Measurements from ENCODE around the gene LAPTM4A.
"Not testable (repeated sequence)": the region's sequence is repeated elsewhere in the genome, so short reads cannot be mapped to it uniquely, and the experiment has no call there.

Gene LAPTM4A

DNA sequence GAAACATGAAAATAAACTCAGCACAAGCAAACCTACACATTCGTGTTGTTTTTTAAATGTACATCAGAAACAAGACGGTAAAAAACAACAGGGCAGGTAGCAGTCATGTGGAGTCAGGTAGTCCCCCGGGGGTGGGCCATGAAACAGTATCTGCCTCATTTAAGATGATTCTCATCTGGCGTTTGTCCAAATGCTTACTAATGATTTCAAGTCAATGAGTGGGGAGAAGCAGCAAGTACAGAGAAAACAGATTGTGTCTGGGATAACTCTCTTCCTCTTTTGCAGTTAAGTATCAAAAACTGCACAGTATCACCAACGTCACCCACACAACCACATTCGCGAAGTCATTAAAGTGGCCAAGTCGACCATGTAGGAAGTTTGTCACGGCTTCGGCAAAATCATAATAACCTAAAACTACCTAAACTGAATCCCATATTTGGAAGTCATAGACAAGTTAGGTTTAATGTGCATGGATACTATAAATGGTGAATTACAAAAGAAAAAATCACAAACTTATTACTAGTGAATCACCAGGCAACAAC lies 1.3 kb downstream of the LAPTM4A start:
- DNase-seq, result no peak

DNA sequence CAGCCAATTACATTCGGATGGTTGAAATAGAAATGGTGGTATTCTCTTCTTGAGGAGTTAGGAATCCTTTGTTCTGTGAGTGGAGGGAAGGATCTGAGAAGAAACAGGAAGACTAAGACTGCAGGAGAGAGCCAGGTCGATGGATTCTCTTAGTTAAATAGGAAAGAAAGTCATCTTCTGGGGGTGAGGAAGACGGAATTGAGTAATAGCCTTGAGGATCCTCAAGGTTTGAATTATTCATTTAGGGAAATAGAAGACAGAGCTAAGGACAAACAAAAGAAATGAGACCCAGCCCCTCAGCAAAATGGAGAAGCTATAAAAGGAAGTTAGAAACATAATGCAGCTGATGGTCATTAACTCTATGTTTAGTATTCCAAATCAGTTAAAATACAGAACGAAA lies 1.8 kb downstream of the LAPTM4A start:
- no peak for DNase-seq

DNA sequence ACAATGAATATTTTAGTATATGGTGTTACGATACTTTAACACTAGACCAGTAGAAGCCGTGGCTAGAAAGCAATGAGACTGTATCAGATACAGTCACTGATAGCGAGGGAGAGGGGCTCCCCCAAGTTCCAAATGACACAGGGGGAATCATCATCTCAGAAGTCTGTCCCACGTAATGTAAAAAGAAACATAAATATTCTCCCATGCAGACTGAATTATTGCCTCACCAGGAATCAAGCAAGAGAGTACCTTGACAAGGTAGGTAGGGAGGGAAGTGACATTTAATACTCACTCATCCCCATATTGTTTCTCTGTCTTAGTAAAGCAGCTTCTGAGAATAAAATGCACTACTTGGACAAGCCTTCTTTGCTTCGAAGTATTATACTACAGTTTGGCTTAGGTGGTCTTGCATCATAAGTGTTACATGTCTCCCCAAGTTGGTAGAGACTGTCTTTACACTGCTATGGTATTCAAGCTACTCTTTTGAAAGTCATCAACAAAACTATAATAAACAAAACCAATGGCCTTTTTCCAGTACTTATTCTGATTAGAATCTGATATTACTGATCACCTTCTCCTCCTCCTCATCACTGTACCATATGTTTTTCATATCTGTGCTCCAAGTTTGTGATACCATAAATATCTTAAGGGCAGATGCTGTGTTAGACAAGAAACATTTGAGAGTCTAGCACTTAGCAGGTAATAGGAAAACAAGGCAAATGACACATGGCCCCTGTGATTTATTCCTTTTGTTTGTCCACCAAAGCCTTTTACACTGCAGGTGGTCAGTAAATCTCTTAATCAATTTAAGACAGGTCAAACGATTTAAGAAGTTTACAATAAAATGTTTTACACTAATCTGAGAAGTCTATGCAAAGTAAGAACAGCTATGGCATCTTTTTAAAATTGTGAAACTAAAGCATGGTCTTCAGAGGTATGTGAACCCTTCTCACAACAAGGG lies 2.7 kb downstream of the LAPTM4A start:
- no peak for DNase-seq

DNA sequence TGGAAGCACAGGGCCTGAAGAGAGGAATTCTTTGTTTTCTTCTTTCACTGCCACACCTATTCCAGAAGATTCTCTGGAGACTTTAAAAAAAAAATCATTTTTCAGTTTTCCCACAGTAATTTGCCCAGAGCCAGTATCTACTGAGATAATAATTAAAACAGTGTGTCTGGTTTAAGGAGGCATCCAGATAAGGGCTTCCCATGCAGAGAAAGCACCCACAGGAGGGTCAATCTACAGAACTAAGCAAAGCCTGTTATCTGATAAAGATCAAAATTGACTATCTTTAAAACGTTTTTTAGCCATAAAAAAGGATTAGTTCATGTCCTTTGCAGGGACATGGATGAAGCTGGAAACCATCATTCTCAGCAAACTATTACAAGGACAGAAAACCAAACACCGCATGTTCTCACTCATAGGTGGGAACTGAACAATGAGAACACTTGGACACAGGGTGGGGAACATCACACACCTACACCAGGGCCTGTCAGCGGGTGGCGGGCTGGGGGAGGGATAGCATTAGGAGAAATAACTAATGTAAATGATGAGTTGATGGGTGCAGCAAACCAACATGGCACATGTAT lies 5.6 kb downstream of the LAPTM4A start:
- not testable (repeated sequence) for DNase-seq

DNA sequence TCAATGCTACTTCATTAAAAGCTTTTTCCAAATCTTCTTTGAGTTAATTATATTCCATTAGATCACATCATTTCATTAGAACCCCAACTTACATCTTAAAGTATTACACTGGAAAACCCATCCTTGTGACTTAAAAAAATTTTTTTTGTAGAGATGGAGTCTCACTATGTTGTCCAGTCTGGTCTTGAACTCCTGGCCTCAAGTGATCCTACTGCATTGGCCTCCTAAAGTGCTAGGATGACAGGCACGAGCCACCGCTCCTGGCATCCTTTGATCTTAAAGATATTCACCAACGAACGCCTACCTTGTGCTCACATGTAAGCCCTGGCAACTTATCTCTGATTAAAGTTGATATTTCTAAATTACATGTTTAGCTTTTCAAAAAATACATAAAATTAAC lies 6.7 kb downstream of the LAPTM4A start:
- DNase-seq, result no peak

DNA sequence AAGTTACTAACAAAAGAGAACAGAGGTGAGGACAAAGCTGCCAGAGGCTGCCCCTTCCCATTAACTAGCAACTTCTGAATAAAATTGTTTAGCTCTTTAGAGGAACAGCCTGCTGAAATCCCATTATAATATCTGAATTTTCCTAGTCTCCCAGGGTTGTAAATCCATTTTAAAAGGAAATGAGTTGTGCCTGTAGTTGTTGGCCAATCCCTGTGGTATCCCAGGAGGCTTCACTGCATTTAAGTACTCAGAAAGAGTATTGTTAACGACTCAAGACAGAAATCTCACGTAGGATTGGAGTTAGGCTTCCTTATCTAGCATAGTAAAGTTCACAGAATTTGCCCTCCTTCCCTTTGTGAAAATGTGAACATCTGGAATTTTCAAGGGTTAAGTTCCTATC lies 8.9 kb downstream of the LAPTM4A start:
- DNase-seq, result no peak

DNA sequence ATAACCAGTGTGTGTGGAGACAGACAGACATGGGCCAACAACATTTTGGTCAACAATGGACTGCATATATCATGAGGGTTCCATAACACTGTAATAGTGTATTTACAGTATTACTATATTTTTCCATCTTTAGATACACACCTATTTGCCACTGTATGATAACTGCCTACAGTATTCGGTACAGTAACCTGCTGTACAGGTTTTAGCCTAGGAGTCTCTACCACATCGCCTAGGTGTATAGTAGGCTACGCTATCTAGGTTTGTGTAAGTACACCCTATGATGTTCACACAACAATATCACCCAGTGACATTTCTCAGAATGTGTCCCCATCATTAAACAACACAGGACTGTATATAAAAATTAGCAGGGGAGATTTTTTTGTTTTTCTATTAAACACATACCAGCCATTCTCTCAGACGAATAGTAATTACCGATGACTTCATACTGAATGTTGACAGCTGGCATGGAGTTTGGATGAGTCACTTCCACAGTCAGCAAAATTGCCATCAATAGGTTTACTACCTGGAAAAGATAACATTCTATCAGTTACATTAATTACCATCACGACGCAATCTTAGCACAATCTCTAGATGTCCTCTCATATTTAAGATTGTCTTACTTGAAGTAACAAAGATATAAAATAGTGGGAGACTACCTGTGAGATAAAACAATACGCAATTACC lies 10.8 kb downstream of the LAPTM4A start:
- no peak for DNase-seq

DNA sequence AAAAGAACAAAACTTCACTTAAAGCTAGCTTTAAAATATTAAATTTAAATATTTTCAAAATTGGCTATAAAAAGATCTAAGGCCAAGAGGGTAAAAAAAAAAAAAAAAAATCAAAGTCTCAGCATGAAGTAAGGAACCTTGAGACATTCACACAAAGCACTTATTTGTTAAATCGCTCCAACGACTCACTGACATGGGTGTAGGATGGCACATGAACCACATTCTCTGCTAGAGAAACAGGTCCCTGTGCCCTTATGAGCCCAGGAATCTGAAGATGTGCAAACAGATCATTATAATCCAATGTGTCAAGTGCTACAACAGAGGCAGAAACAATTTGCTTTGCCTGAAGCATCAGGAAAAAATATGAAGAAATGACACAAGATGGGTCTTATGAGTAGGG lies 13.8 kb downstream of the LAPTM4A start:
- no peak for DNase-seq

DNA sequence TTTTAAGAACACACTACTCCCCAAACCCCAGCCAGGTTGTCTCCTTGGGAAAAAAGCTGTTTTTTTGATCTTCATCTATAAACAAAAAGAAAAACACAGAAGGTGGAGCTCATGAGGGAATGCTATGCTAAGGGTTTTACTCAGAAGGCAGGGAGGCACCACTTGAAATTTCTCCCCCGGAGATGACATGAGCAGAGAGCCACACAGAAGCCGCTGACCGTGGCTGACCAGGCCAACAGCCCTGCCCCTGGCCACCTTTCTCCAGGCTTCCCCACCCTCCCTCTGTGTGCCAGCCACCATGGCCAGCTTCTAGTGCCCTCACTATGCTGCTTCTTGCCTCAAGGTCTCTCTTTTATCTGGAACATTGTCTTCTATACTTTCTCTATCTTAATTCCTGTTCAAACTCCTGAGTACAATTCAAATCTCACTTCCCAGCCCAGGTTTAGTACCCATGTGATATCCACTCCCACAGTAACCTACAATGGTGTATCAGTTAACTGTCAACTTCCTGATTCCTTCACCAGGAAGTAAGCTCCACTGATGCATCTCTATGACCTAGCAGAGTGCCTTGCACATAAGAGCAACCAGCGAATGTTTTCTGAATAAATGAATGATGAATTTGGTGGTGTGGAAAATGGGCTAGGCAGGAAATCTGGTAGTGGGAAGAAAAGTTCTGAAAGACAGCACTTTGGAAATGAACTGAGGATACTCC lies 15.3 kb downstream of the LAPTM4A start:
- DNase-seq, result no peak

DNA sequence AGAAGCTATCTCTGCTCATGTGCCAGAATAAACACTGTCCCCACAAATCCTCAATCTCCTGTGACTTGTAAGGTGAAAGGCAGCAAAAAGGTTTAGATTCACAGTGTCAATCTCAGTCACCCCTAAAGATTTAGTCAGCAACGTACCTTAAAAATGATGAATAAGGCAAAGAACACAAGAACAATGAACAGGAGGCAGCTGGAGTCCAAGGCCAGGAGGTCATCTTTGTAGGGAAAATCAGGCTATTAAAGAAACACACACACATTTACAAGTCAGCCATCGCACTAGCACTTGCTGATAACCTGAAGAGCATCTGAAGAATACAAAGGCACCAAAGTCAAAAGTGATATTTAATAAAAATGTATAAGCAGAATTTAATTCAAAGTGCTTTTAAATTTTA lies 16.6 kb downstream of the LAPTM4A start:
- DNase-seq, result no peak

DNA sequence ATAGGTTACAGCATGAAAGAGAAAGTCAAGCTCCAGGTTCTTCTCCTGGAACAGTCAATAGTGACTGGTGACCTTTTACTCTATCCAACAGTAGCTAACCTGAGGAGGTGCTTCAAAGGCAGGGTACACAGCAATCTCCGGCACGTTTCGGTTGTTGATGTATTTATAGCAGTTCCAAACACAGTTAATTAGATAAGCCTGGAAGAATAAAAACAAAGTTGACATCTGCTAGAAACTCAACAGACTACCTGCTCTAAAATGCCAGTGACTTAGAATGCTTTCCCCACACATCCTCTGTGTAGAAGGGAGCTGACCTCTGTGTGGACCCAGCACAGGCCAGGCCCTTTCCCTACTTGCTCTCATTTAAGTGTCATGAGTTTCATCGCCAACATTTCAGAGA lies 17.2 kb downstream of the LAPTM4A start:
- no peak for DNase-seq

DNA sequence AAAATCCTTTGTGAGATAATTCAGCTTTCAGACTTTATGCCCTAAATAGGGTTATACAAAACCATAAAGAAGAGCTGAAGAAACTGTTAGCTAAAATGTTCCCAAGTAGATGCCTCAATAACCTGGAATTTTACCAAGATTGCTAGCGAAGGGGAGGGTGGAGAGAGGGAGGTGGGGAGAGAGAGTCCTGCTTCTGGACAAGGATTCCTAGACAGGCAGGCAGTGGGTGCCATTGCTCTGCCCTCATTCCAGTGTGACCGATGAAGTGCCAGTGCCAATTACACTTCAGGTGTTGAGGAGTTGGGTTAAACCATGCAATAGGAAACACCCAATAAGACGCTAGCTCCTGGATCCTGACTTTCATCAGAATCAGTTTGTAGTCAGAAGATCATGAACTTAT lies 18.1 kb downstream of the LAPTM4A start:
- DNase-seq, result no peak

DNA sequence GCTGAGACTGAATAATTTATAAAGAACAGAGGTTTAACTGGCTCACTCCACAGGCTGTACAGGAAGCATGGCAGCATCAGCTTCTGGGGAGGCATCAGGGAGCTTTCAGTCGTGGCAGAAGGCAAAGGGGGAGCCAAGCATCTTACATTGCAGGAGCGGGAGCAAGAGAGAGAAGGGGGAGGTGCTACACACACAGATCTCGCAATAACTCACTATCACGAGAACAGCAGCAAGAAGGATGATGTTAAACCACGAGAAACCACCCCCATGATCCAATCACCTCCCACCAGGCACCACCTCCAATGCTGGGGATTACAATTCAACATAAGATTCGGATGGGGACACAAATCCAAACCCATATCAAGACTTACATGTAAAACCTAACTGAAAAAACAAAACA lies 21.2 kb downstream of the LAPTM4A start:
- DNase-seq, result no peak

DNA sequence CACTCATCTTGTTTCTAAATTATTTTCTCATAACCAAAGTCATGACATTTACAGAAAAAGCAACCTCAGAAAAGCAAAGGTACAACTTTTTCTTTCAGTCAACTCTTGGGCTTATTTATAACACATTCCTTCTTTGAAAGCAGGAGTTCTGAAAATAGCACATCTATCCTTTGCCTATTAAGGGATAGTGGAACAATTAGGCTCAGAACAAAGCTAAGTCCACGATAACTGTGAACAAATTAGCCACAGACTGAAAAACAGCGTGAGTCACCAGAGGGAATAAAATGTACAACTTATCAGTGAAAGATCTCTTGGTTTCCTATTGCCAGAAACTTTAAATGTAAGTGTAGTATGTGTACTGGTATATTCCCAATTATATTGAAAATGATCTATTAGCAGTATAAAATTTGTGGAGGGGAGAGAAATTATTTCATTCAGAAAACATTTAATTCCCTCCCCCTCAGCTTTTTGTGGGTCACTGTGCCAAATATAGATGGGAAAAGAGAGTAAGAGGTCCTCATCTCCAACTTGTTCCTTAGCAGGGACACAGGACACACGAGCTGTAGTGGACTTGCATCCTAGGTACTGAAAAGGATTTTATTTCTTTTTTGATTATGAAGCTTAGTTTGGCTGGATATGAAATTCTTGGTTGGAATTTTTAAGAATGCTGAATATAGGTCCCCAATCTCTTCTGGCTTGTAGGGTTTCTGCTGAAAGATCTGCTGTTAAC lies 23.6 kb downstream of the LAPTM4A start:
- no peak for DNase-seq

DNA sequence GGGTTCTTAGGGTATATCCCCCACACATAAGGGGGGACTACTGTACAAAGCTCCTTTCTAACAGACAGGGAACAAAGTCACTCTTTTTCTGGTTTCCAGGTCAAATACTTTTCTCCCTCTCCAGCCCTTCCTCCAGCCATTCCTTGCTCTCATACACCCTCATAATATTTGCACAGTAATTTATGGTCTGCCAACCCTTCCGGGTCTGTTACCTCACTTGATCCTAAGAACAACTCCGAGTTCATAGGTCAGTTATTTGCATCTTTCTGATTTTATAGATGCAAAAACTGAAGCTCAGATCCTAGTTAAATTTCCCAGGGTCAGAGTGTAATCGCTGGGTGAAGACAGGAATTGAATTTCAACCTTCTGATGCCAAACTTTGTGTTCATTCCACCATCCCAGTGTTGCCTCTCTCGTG lies 24.2 kb downstream of the LAPTM4A start:
- no peak for DNase-seq

DNA sequence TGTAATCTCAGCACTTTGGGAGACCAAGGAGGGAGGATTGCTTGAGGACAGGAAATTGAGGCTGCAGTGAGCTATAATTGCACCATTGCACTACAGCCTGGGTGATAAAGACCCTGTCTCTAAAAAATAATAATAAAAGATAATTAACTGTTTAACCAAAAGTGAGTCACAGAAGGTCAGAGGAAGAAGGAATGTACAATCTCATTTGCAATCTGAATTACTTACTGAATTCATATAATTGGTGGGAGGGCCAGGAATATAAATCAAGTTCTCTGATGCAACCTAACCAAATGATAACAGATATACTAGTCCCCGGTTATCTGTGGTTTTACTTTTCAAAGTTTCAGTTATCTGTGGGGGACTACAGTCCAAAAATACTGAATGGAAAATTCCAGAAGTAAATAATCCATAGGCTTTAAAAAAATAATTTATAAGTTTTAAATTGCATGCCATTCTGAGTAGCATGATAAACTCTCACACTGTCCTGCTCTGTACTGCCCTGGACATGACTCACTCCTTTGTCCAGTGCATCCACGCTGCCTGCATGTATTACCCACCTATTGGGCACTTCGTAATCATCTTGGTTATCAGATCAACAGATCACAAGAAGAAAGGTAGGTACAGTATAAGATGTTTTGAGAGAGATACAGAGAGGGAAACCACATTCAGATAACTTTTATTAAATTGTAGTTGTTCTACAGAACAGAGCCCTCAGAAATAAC lies 26.2 kb downstream of the LAPTM4A start:
- no peak for DNase-seq

DNA sequence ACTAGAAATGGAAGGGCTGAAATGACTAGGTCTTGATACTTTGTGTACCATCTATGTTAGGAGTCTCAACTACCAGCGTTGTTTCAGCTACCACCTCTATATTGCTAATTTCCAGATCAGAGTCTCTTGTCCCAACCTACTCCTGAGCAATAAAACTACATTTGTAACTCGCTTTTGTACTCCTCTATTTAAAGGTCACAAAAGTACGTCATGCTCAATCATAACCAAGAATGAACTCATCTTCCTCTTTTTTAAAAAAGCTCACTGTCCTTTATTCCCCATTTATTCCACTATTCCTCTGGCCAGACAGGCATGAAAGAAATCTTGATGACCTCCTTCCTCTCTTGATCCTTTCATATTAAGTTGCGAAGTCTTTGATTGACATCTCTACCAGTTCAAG lies 27.7 kb downstream of the LAPTM4A start:
- no peak for DNase-seq

DNA sequence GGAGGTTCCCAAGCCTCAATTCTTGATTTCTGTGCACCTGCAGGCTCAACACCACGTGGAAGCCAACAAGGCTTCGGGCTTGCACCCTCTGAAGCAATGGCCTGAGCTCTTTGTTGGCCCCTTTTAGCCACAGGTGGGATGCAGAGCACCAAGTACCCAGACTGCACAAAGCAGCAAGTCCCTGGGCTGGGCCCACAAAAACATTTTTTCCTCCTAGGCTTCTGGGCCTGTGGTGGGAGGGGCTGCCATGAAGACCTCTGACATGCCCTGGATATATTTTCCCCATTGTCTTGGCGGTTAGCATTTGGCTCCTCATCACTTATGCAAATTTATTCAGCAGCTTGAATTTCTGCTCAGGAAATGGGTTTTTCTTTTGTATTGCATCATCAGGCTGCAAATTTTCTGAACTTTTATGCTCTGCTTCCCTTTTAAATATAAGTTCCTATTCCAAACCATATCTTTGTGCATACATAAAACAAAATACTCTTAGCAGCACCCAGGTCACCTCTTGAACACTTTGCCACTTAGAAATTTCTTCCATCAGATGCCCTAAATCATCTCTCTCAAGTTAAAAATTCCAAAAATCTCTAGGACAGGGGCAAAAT lies 29.9 kb downstream of the LAPTM4A start:
- DNase-seq, result no peak

DNA sequence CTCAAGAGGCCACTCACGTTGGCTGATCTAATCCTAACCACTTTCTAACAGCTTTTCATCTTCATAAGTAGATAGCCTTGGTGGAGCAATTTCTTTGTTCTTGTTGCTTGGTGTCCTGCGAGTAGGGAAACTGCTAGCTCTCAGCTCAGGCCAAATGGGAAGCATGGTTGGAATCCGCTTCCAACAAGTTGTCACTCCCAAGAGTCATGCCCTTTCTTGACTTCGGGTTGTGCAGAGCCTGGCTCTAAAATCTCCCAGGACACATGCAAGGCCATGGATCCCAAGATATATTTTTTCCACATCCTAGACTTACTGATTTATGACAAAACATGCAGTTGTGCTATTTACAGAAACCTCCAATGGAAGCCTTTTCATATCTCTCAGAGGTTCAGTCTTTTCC lies 31.7 kb downstream of the LAPTM4A start:
- no peak for DNase-seq

DNA sequence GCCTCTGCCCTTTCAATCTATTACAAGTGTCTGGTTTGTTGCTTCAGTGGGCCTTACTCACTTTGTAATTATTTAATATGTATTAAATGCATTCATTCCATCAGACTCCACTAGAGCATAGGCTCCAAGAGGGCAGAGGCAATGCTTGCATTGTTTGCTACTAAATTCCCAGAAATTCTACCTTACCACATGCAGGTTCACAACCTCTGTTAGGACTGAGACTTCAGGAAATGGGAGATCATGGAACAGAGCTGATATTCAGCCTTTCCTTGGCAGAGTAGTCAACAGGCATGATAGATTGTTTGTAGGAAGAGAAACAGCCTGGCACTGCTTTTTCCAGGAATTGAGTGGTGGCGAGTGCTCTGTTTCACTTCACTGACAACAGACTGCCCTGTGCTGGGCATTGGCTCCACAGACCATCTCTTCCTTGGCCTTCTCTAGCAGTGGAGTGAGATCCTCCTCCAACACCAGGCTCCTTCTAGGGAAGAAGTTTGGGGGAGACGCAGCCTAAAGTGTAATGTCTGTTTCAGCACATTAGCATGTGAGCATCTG lies 32.8 kb downstream of the LAPTM4A start:
- no peak for DNase-seq

DNA sequence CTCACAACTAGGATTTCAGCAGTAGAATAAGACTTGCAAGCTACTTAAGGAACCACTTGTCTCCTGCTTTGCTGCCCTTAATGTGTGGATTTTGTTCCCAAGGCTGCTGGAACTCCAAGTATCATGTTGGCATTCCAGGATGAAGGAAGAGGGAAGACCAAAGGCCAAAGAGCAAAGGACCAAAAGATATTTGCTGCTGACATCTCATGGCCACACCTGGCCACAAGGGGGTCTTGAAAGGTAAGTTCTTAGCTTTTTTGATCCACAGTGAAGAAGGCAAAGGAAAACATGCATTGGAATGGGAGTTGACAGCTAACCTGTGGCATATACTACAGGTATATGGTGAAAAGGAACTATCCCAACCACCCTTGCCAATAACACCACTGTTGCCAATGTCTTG lies 35.1 kb downstream of the LAPTM4A start:
- DNase-seq, result no peak

All from NCI-H1694 (cell line).